Prostate gland (tissue), 2 donors: Measurements from ENCODE around the gene MAP4K1. TPM values are rescaled to one million over a fixed set of nuclear protein-coding genes. Genes with fewer than 3 reads are reported as not detected.
"Not testable (repeated sequence)": the region's sequence is repeated elsewhere in the genome, so short reads cannot be mapped to it uniquely, and the experiment has no call there.

Source experiments
- DNase-seq: peaks from one replicate; pipeline ENCODE4 v3.0.0-alpha.2; 2019; ENCODE audit warnings: low spot score
- H3K27ac ChIP-seq, 2 donors: fragments of 200-600 bp; sonication (generic); 2 replicates each; pipeline ENCODE4 v1.5.1; 2017 to 2019
- H3K27me3 ChIP-seq: fragments of 200-600 bp; sonication (generic); replicated peaks from 2 replicates; pipeline ENCODE4 v1.5.1; 2019; ENCODE audit not compliant: insufficient read depth
- H3K36me3 ChIP-seq, 2 donors: fragments of 200-600 bp; sonication (generic); 1 replicate in 1 of 2; 2 replicates in 1 of 2; pipeline versions ENCODE4 v1.5.1 to v1.8.1; 2017 to 2019
- H3K4me1 ChIP-seq: fragments of 200-600 bp; sonication (generic); replicated peaks from 2 replicates; pipeline ENCODE4 v1.5.1; 2019
- H3K4me3 ChIP-seq, 2 donors: fragments of 200-600 bp; sonication (generic); 2 replicates each; pipeline ENCODE4 v1.5.1; 2017 to 2019
- H3K9me3 ChIP-seq: fragments of 200-600 bp; sonication (generic); 2 replicates; pipeline ENCODE4 v1.5.1; 2017
- CTCF ChIP-seq, 4 experiments: fragments of 200-600 bp in 2 of 4; fragments of 450-650 bp in 2 of 4; sonication (generic) in 2 of 4; IDR thresholded peaks; 1 replicate in 3 of 4; 2 replicates in 1 of 4; pipeline ENCODE4 v1.5.1; 2016 to 2019; ENCODE audit warnings: antibody characterized with exemption in 4 of 4, mild to moderate bottlenecking in 2 of 4, moderate library complexity in 2 of 4
- POLR2A ChIP-seq: fragments of 450-650 bp; IDR thresholded peaks from one replicate; pipeline ENCODE4 v1.6.1; 2016; ENCODE audit warnings: antibody characterized with exemption, mild to moderate bottlenecking
- POLR2AphosphoS5 ChIP-seq: sonication (generic); formaldehyde crosslinking; IDR thresholded peaks from one replicate; pipeline ENCODE4 v1.6.1; 2017; ENCODE audit warnings: antibody characterized with exemption
- whole genome bisulfite sequencing: methylation state at CpG from one replicate; pipeline ENCODE4 v1.1.5; 2018; 5-methylcytosine and 5-hydroxymethylcytosine counted together
- intact Hi-C: fragments of 100-400 bp; cut with DNase I; formaldehyde crosslinking; loops from one replicate; pipeline ENCODE4 v1.14.2; 2022
- total RNA-seq, 2 donors: library from RNA; depleted of rRNA; stranded (reverse); fragments of >200 nt; gene quantifications; one replicate each; pipeline ENCODE4 v1.1.0, GENCODE V29; 2016

The MAP4K1 gene
- total RNA-seq, 2 donors from 2014 or later = 1.6 to 14.1 TPM

- Histone ChIP-seq H3K9me3 (no peaks in the 10 kb centered on the region), H3K27ac (no peak overlapping the region), H3K4me3 (no peak overlapping the region), H3K36me3 (no peaks in the 10 kb centered on the region), H3K27me3 (no peaks in the 10 kb centered on the region), H3K4me1 (no peaks in the 10 kb centered on the region)
- DNase-seq = no peak
- WGBS = 31% methylated on average over 3 of the region's 3 CpGs
- intact Hi-C loops = no loop called here
- TF ChIP-seq POLR2A (no peak), CTCF (IDR thresholded peaks at IDR 0.05) (no peak), POLR2AphosphoS5 (no peak)
These were observed 63.0 kb downstream of the MAP4K1 start for GRCh38 chr19:38554676-38555141.

GRCh38 chr19:38553239-38553638 lies 64.5 kb downstream of the MAP4K1 start:
- H3K27me3 ChIP-seq, H3K9me3 ChIP-seq, H3K4me3 ChIP-seq, H3K36me3 ChIP-seq, H3K27ac ChIP-seq, intact Hi-C loops, H3K4me1 ChIP-seq, DNase-seq: not testable (repeated sequence)
- 100% methylated on average over 1 of the region's 1 CpG for WGBS

- no peak for DNase-seq
- intact Hi-C loops = no loop called here
- WGBS = 74% methylated on average over 6 of the region's 6 CpGs
- H3K27ac ChIP-seq = no peak overlapping the region
- H3K4me1 ChIP-seq = no peaks in the 10 kb centered on the region
- H3K36me3 ChIP-seq = no peaks in the 10 kb centered on the region
- TF ChIP-seq POLR2A = no peak
- TF ChIP-seq POLR2AphosphoS5 = no peak
- TF ChIP-seq CTCF (IDR thresholded peaks at IDR 0.05) = no peak
- no peaks in the 10 kb centered on the region for H3K9me3 ChIP-seq
- no peaks in the 10 kb centered on the region for H3K27me3 ChIP-seq
- no peak overlapping the region for H3K4me3 ChIP-seq
These were observed 66.3 kb downstream of the MAP4K1 start for GRCh38 chr19:38551450-38551813.

DNA sequence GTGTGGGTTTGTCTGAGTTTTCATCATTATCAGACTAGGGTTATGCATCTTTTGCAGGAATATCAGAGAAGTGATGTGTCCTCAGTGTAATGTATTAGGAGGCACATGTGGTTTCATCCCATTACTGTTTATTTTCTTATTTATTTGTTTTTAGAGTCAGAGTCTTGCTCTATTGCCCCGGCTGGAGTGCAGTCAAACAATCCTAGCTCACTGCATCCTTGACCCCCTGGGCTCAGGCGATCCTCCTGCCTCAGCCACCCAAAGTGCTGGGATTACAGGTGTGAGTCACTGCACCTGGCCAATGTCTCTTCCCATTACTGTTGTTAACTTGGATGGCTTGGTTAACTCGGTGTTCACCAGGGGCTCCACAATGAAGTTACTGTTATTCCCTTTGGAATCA lies 67.4 kb downstream of the MAP4K1 start:
- Histone ChIP-seq H3K36me3 (no peaks in the 10 kb centered on the region), H3K27me3 (no peaks in the 10 kb centered on the region), H3K4me1 (no peaks in the 10 kb centered on the region), H3K4me3 (no peak overlapping the region), H3K27ac (no peak overlapping the region), H3K9me3 (no peaks in the 10 kb centered on the region)
- 63% methylated on average over 3 of the region's 3 CpGs for WGBS
- intact Hi-C loops = no loop called here
- DNase-seq = no peak
- no peak for TF ChIP-seq POLR2A
- no peak for TF ChIP-seq CTCF (IDR thresholded peaks at IDR 0.05)
- TF ChIP-seq POLR2AphosphoS5 = no peak

- no peaks in the 10 kb centered on the region for H3K36me3 ChIP-seq
- H3K4me3 ChIP-seq = no peak overlapping the region
- WGBS = 74% methylated on average over 4 of the region's 4 CpGs
- intact Hi-C loops = no loop called here
- TF ChIP-seq POLR2AphosphoS5 (no peak), CTCF (IDR thresholded peaks at IDR 0.05) (no peak), POLR2A (no peak)
- H3K9me3 ChIP-seq = no peaks in the 10 kb centered on the region
- no peaks in the 10 kb centered on the region for H3K4me1 ChIP-seq
- no peaks in the 10 kb centered on the region for H3K27me3 ChIP-seq
- no peak for DNase-seq
- no peak overlapping the region for H3K27ac ChIP-seq
These were observed 67.8 kb downstream of the MAP4K1 start for GRCh38 chr19:38549942-38550341.
